Transverse colon (tissue), 3 donors: ENCODE results near the gene SNRPA.

Source experiments
- EP300 ChIP-seq: sonication (generic); formaldehyde crosslinking; IDR thresholded peaks from one replicate; pipeline ENCODE4 v1.6.1; 2017; ENCODE audit warnings: antibody characterized with exemption, low read depth
- POLR2A ChIP-seq: fragments of 450-650 bp; IDR thresholded peaks from one replicate; pipeline ENCODE4 v1.6.1; 2016; ENCODE audit warnings: antibody characterized with exemption, mild to moderate bottlenecking, moderate library complexity
- TF ChIP-seq, protein P1 (sequence below), 5 experiments: fragments of 200-600 bp in 3 of 5; fragments of 450-650 bp in 2 of 5; sonication (generic) in 3 of 5; IDR thresholded peaks; 1 replicate in 2 of 5; 2 replicates in 3 of 5; pipeline ENCODE4 v1.5.1; 2016 to 2017; ENCODE audit warnings: antibody characterized with exemption in 5 of 5, inconsistent platforms in 3 of 5, mild to moderate bottlenecking in 2 of 5, moderate library complexity in 1 of 5

DNA sequence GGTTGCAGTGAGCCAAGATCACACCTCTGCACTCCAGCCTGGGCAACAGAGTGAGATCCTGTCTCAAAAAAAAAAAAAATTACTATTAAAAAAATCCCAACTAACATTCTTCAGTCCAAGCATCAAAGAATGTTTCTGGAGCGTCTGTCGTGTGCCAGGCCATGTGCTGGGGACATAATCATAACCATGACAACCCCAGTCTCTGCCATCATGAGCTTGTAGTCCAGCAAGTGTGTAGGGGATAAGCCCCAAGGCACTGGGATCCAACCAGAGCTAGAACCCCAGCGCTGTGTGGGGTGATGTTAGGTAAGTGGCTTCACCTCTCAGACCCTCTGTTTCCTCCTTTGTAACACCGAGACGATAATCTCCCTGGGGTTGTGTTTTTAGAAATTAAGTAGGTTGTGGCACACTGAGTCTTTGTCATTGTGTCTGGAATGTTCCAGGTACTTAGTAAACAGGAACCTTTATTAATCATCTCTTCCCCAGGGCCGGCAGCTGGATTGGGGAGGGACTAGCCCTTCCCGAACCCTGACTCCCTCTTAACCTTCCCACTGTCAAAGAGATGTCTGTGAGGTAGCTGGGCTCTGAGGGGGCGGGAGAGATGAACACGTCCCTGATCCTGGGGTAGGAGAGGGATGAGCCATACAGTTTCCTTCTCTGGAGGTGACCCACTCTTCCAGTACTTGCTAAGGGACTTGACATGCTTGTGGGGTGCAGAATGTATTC lies 28.9 kb upstream of the SNRPA start:
- TF ChIP-seq, protein P1, sequence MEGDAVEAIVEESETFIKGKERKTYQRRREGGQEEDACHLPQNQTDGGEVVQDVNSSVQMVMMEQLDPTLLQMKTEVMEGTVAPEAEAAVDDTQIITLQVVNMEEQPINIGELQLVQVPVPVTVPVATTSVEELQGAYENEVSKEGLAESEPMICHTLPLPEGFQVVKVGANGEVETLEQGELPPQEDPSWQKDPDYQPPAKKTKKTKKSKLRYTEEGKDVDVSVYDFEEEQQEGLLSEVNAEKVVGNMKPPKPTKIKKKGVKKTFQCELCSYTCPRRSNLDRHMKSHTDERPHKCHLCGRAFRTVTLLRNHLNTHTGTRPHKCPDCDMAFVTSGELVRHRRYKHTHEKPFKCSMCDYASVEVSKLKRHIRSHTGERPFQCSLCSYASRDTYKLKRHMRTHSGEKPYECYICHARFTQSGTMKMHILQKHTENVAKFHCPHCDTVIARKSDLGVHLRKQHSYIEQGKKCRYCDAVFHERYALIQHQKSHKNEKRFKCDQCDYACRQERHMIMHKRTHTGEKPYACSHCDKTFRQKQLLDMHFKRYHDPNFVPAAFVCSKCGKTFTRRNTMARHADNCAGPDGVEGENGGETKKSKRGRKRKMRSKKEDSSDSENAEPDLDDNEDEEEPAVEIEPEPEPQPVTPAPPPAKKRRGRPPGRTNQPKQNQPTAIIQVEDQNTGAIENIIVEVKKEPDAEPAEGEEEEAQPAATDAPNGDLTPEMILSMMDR (IDR thresholded peaks at IDR 0.05), result no peak
- TF ChIP-seq POLR2A (no peak), EP300 (no peak)
